H9 (cell line): Measurements from ENCODE around the gene ARHGAP40. TPM values are rescaled to one million over a fixed set of nuclear protein-coding genes. Genes with fewer than 3 reads are reported as not detected.
A peak's percentile ranks its signal among the peaks of the same experiment; 100 is the strongest.

ENCODE experiments used
- DNase-seq: peaks from one replicate; pipeline ENCODE4 v3.0.0-alpha.2; 2017
- H2AFZ ChIP-seq: one replicate; pipeline ENCODE4 v1.6.1; 2013; ENCODE audit warnings: mild to moderate bottlenecking, low read length, control low read depth, moderate library complexity
- H2AK5ac ChIP-seq: 2 replicates; pipeline ENCODE4 v1.6.1; 2013; ENCODE audit warnings: low read length, control low read depth, mixed read lengths; ENCODE audit not compliant: insufficient read length
- H2BK120ac ChIP-seq: one replicate; pipeline ENCODE4 v1.6.1; 2013; ENCODE audit warnings: low read depth, mild to moderate bottlenecking, low read length, control low read depth, inconsistent platforms; ENCODE audit not compliant: poor library complexity, severe bottlenecking
- H2BK12ac ChIP-seq: 2 replicates; pipeline ENCODE4 v1.6.1; 2013; ENCODE audit warnings: low read length, control low read depth, mixed read lengths, low read depth; ENCODE audit not compliant: insufficient read length
- H2BK15ac ChIP-seq: 2 replicates; pipeline ENCODE4 v1.6.1; 2013; ENCODE audit warnings: low read depth, low read length, control low read depth
- H2BK20ac ChIP-seq: one replicate; pipeline ENCODE4 v1.6.1; 2013; ENCODE audit warnings: low read depth, mild to moderate bottlenecking, low read length, control low read depth, inconsistent platforms; ENCODE audit not compliant: poor library complexity, severe bottlenecking
- H2BK5ac ChIP-seq: 2 replicates; pipeline ENCODE4 v1.6.1; 2013; ENCODE audit warnings: low read length, control low read depth, mixed read lengths; ENCODE audit not compliant: insufficient read length
- H3K14ac ChIP-seq: 2 replicates; pipeline ENCODE4 v1.6.1; 2013; ENCODE audit warnings: low read length, control low read depth; ENCODE audit not compliant: insufficient read depth
- H3K18ac ChIP-seq: 2 replicates; pipeline ENCODE4 v1.6.1; 2013; ENCODE audit warnings: low read depth, mild to moderate bottlenecking, mixed read lengths, low read length, control low read depth; ENCODE audit not compliant: insufficient read length
- H3K23ac ChIP-seq: 2 replicates; pipeline ENCODE4 v1.6.1; 2013; ENCODE audit warnings: low read length, control low read depth, mixed read lengths, low read depth; ENCODE audit not compliant: insufficient read length
- H3K23me2 ChIP-seq: 2 replicates; pipeline ENCODE4 v1.6.1; 2013; ENCODE audit warnings: low read depth, mild to moderate bottlenecking, mixed read lengths, low read length, control low read depth; ENCODE audit not compliant: insufficient read length, poor library complexity, severe bottlenecking
- H3K27ac ChIP-seq: 2 replicates; pipeline ENCODE4 v1.5.1; 2013; ENCODE audit warnings: low read length, control low read depth, mixed read lengths, low read depth; ENCODE audit not compliant: insufficient read length
- H3K27me3 ChIP-seq: 2 replicates; pipeline ENCODE4 v1.6.1; 2013; ENCODE audit warnings: low read length, control low read depth, inconsistent platforms; ENCODE audit not compliant: insufficient read depth
- H3K4ac ChIP-seq: 2 replicates; pipeline ENCODE4 v1.6.1; 2013; ENCODE audit warnings: low read depth, mild to moderate bottlenecking, control low read depth, inconsistent platforms, low read length, moderate library complexity
- H3K4me1 ChIP-seq: 2 replicates; pipeline ENCODE4 v1.6.1; 2013; ENCODE audit warnings: low read length, control low read depth, inconsistent platforms; ENCODE audit not compliant: insufficient read depth
- H3K4me2 ChIP-seq: 2 replicates; pipeline ENCODE4 v1.6.1; 2013; ENCODE audit warnings: low read length, control low read depth, mixed read lengths; ENCODE audit not compliant: insufficient read length, insufficient read depth
- H3K56ac ChIP-seq: 2 replicates; pipeline ENCODE4 v1.6.1; 2013; ENCODE audit warnings: low read depth, mild to moderate bottlenecking, mixed read lengths, low read length, control low read depth; ENCODE audit not compliant: insufficient read length
- H3K79me1 ChIP-seq: 2 replicates; pipeline ENCODE4 v1.6.1; 2013; ENCODE audit warnings: low read depth, mild to moderate bottlenecking, moderate library complexity, low read length, control low read depth, inconsistent platforms; ENCODE audit not compliant: insufficient read depth, poor library complexity, severe bottlenecking
- H3K79me2 ChIP-seq: 2 replicates; pipeline ENCODE4 v1.6.1; 2013; ENCODE audit warnings: low read length, control low read depth, inconsistent platforms; ENCODE audit not compliant: insufficient read depth
- H3K9ac ChIP-seq: 2 replicates; pipeline ENCODE4 v1.6.1; 2013; ENCODE audit warnings: low read length, control low read depth, mixed read lengths; ENCODE audit not compliant: insufficient read length; ENCODE audit errors: extremely low read depth
- H3K9me3 ChIP-seq: one replicate; pipeline ENCODE4 v1.6.1; 2013; ENCODE audit warnings: low read depth, low read length, inconsistent platforms; ENCODE audit not compliant: control insufficient read depth
- H3T11ph ChIP-seq: one replicate; pipeline ENCODE4 v1.6.1; 2013; ENCODE audit warnings: mild to moderate bottlenecking, low read length, control low read depth, inconsistent platforms
- H4K20me1 ChIP-seq: one replicate; pipeline ENCODE4 v1.6.1; 2013; ENCODE audit not compliant: control insufficient read depth, insufficient read length, insufficient read depth
- H4K5ac ChIP-seq: 2 replicates; pipeline ENCODE4 v1.6.1; 2013; ENCODE audit warnings: low read depth, mild to moderate bottlenecking, mixed read lengths, low read length, control low read depth; ENCODE audit not compliant: insufficient read length
- H4K8ac ChIP-seq: replicated peaks from 2 replicates; pipeline ENCODE4 v1.6.1; 2013; ENCODE audit warnings: low read length, control low read depth, mixed read lengths, low read depth; ENCODE audit not compliant: insufficient read length
- H4K91ac ChIP-seq: 2 replicates; pipeline ENCODE4 v1.6.1; 2013; ENCODE audit warnings: low read depth, mild to moderate bottlenecking, moderate library complexity, mixed read lengths, low read length, control low read depth; ENCODE audit not compliant: insufficient read length
- H3K27ac Mint-ChIP-seq, 3 experiments: 2 replicates in 2 of 3; 3 replicates in 1 of 3; pipeline ENCODE4 v1.8.0; 2020 to 2021; ENCODE audit warnings: mixed read lengths in 3 of 3, mild to moderate bottlenecking in 1 of 3, moderate library complexity in 1 of 3
- H3K27me3 Mint-ChIP-seq: 2 replicates; pipeline ENCODE4 v1.8.0; 2021; ENCODE audit warnings: low read depth, mild to moderate bottlenecking, moderate library complexity, mixed read lengths
- H3K36me3 Mint-ChIP-seq, 3 experiments: 2 replicates in 2 of 3; 3 replicates in 1 of 3; pipeline ENCODE4 v1.8.0; 2020 to 2021; ENCODE audit warnings: low read depth in 3 of 3, mixed read lengths in 3 of 3; ENCODE audit not compliant: insufficient read depth in 1 of 3
- H3K4me1 Mint-ChIP-seq, 2 experiments: 2 replicates each; pipeline ENCODE4 v1.8.0; 2020; ENCODE audit warnings: mixed read lengths in 2 of 2
- H3K4me3 Mint-ChIP-seq, 2 experiments: 2 replicates in 1 of 2; 3 replicates in 1 of 2; pipeline ENCODE4 v1.8.0; 2020 to 2021; ENCODE audit warnings: mild to moderate bottlenecking in 2 of 2, mixed read lengths in 2 of 2, moderate library complexity in 1 of 2
- H3K9me3 Mint-ChIP-seq, 2 experiments: 2 replicates in 1 of 2; 3 replicates in 1 of 2; pipeline ENCODE4 v1.8.0; 2020; ENCODE audit warnings: mild to moderate bottlenecking in 2 of 2, mixed read lengths in 2 of 2, moderate library complexity in 1 of 2
- WGBS: extraction: QIAGEN DNeasy Blood & Tissue Kit; methylation state at CpG from one replicate; pipeline ENCODE4 v1.1.7; 2013; ENCODE audit warnings: missing lambda C conversion rate, low lambda C conversion rate, mixed read lengths; ENCODE audit not compliant: insufficient read length; ENCODE audit errors: extremely low coverage; 5-methylcytosine and 5-hydroxymethylcytosine counted together
- total RNA-seq: library from RNA; stranded (reverse); gene quantifications from 2 replicates; pipeline ENCODE4 v1.2.1, GENCODE V29; 2021
- TF ChIP-seq, protein P1 (sequence below): fragments of 200-600 bp; sonication (generic); conservative IDR thresholded peaks from 3 replicates; pipeline ENCODE4 v1.8.0; 2021; ENCODE audit warnings: antibody characterized with exemption, mild to moderate bottlenecking

Gene ARHGAP40
- total RNA-seq, 1 experiment from 2014 or later = 0.17 TPM

DNA sequence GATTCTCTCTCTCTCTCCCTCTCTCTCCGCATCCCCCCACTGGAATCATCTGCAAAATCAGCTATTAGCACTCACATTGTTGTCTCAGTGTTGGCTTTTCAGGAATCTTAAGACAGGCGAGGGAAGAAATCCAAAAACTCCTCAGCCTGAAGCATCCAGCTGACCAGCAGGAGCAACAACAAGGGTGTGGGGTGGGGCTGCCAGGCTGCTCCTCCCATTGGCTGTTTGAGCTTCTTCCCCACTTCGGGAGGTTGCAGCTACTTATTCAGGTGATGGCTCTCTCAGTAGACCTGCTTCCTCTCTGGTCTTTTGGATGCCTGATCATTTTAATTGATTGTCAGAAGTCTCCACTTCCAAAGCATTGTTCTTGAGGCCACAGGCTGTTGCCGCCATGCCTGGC is 98.5 kb downstream of the ARHGAP40 start:
- Mint-ChIP-seq H3K4me3 (no peak overlapping the region), H3K4me1 (peaks cover 4 to 7% of the 10 kb centered on the region in 2 experiments; a peak in 3 of 4 replicates), H3K9me3 (no peaks in the 10 kb centered on the region), H3K27me3 (peaks cover 53% of the 10 kb centered on the region), H3K27ac (no peak overlapping the region), H3K36me3 (no peaks in the 10 kb centered on the region)
- Histone ChIP-seq H2AFZ (no peak overlapping the region), H2BK15ac (no peak overlapping the region), H3K56ac (no peak overlapping the region), H3T11ph (no peak overlapping the region), H3K18ac (no peak overlapping the region), H3K27ac (no peak overlapping the region), H2BK12ac (no peak overlapping the region), H2BK20ac (no peak overlapping the region), H3K27me3 (no peaks in the 10 kb centered on the region), H4K8ac (no peak overlapping the region), H3K9ac (no peak overlapping the region), H4K5ac (no peak overlapping the region), H4K20me1 (no peaks in the 10 kb centered on the region), H2BK120ac (no peak overlapping the region), H3K4me2 (no peak overlapping the region), H3K4me1 (no peaks in the 10 kb centered on the region; the same call in 1 of the 2 replicates), H3K79me2 (no peaks in the 10 kb centered on the region), H3K9me3 (no peaks in the 10 kb centered on the region), H4K91ac (peak overlapping the region; percentile 22), H3K23ac (no peak overlapping the region), H3K79me1 (no peaks in the 10 kb centered on the region), H2AK5ac (no peak overlapping the region), H2BK5ac (no peak overlapping the region), H3K14ac (no peak overlapping the region), H3K4ac (no peak overlapping the region), H3K23me2 (no peaks in the 10 kb centered on the region)
- WGBS = no CpG with 5 or more reads among the region's 4 CpGs
- DNase-seq = peak; percentile 52
- TF ChIP-seq, protein P1, sequence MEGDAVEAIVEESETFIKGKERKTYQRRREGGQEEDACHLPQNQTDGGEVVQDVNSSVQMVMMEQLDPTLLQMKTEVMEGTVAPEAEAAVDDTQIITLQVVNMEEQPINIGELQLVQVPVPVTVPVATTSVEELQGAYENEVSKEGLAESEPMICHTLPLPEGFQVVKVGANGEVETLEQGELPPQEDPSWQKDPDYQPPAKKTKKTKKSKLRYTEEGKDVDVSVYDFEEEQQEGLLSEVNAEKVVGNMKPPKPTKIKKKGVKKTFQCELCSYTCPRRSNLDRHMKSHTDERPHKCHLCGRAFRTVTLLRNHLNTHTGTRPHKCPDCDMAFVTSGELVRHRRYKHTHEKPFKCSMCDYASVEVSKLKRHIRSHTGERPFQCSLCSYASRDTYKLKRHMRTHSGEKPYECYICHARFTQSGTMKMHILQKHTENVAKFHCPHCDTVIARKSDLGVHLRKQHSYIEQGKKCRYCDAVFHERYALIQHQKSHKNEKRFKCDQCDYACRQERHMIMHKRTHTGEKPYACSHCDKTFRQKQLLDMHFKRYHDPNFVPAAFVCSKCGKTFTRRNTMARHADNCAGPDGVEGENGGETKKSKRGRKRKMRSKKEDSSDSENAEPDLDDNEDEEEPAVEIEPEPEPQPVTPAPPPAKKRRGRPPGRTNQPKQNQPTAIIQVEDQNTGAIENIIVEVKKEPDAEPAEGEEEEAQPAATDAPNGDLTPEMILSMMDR = no peak

Other genes with a start within 250 kb of the ARHGAP40 start
- gene SNHG17, start 166.5 kb upstream of the ARHGAP40 start, total RNA-seq = 70.1 and 74.8 TPM in 2 replicates
- gene RALGAPB, start 129.0 kb upstream of the ARHGAP40 start, total RNA-seq = 28.5 TPM in 2 replicates
- gene ADIG, start 20.6 kb upstream of the ARHGAP40 start, total RNA-seq = not detected in 2 replicates
- 0.24 and 0.33 TPM in 2 replicates for gene SLC32A1, start 122.7 kb downstream of the ARHGAP40 start, total RNA-seq
- gene ACTR5, start 146.7 kb downstream of the ARHGAP40 start, total RNA-seq = 14.0 and 14.1 TPM in 2 replicates
- gene PPP1R16B, start 203.9 kb downstream of the ARHGAP40 start, total RNA-seq = 8.2 TPM in 2 replicates